WERI-Rb-1 (cell line): ENCODE results near the gene ACOT7.
"Not testable (repeated sequence)": the region's sequence is repeated elsewhere in the genome, so short reads cannot be mapped to it uniquely, and the experiment has no call there.

Experiments
- DNase-seq: peaks from one replicate; pipeline ENCODE4 v3.0.0-alpha.2; 2020
- H3K27ac ChIP-seq: fragments of 250-450 bp; sonication (Bioruptor Pico); 2 replicates; pipeline ENCODE4 v1.5.1; 2020; ENCODE audit warnings: mild to moderate bottlenecking, moderate library complexity
- H3K27me3 ChIP-seq: fragments of 250-450 bp; sonication (Bioruptor Pico); 2 replicates; pipeline ENCODE4 v1.5.1; 2021; ENCODE audit warnings: mild to moderate bottlenecking, low read depth, moderate library complexity; ENCODE audit not compliant: insufficient read depth, severe bottlenecking
- H3K36me3 ChIP-seq: fragments of 250-450 bp; sonication (Bioruptor Pico); 2 replicates; pipeline ENCODE4 v1.5.1; 2020; ENCODE audit warnings: mild to moderate bottlenecking, moderate library complexity
- H3K4me3 ChIP-seq: 2 replicates; pipeline ENCODE4 v1.5.1; 2011; ENCODE audit warnings: low read depth, mild to moderate bottlenecking, control low read depth, low read length
- H3K9me3 ChIP-seq: fragments of 250-450 bp; sonication (Bioruptor Pico); 2 replicates; pipeline ENCODE4 v1.5.1; 2021; ENCODE audit warnings: mild to moderate bottlenecking, moderate library complexity; ENCODE audit not compliant: severe bottlenecking
- CTCF ChIP-seq: IDR thresholded peaks from 2 replicates; pipeline ENCODE4 v1.5.1; 2011; ENCODE audit warnings: low read depth, mild to moderate bottlenecking, control low read depth, inconsistent platforms, low read length

Gene ACOT7

GRCh38 chr1:6370006-6370405, 23.6 kb downstream of the ACOT7 start:
- no peak overlapping the region for H3K27ac ChIP-seq
- TF ChIP-seq CTCF, result no peak
- DNase-seq, result no peak

GRCh38 chr1:6367381-6368012, 26.1 kb downstream of the ACOT7 start:
- H3K9me3 ChIP-seq, result no peaks in the 10 kb centered on the region
- DNase-seq, result no peak
- no peak overlapping the region for H3K4me3 ChIP-seq
- H3K27ac ChIP-seq, result no peak overlapping the region
- TF ChIP-seq CTCF, result no peak
- no peaks in the 10 kb centered on the region for H3K27me3 ChIP-seq
- peaks cover 8% of the 10 kb centered on the region for H3K36me3 ChIP-seq

More at GRCh38 chr1:6370006-6370405, 23.6 kb downstream of the ACOT7 start:
- H3K36me3 ChIP-seq, result peaks cover 5% of the 10 kb centered on the region; the same call in 1 of the 2 replicates
- H3K4me3 ChIP-seq, result no peak overlapping the region
- no peaks in the 10 kb centered on the region for H3K9me3 ChIP-seq
- H3K27me3 ChIP-seq, result no peaks in the 10 kb centered on the region

DNA sequence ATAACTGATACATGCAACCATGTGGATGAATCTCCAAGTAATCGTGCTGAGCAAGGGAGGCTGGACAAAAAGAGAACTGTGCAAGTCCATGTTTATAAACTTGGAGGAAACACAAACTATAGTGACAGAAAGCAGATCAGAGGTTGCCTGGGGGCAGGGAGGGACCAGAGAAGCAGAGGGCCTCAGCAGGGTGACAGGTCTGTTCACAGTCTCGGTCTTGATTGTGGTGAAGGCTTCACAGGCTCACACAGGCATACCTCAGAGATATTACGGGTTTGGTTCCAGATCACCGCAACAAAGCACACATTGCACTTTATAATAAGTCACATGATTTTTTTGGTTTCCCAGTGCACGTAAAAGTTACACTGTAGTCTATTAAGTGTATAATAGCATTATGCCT, 28.5 kb downstream of the ACOT7 start:
- H3K27ac ChIP-seq, result no peak overlapping the region
- no peaks in the 10 kb centered on the region for H3K9me3 ChIP-seq
- no peak for DNase-seq
- H3K4me3 ChIP-seq, result no peak overlapping the region
- no peak for TF ChIP-seq CTCF
- H3K36me3 ChIP-seq, result peaks cover 8% of the 10 kb centered on the region
- no peaks in the 10 kb centered on the region for H3K27me3 ChIP-seq

- TF ChIP-seq CTCF, result 0 out of 2 replicates have a peak, but pooled peaks have one; percentile 32
- H3K27ac ChIP-seq, H3K27me3 ChIP-seq, H3K36me3 ChIP-seq, H3K9me3 ChIP-seq, H3K4me3 ChIP-seq: not testable (repeated sequence)
- DNase-seq, result peak; percentile 74
Observed at GRCh38 chr1:6363085-6363884, 30.3 kb downstream of the ACOT7 start.

GRCh38 chr1:6361124-6361775, 32.3 kb downstream of the ACOT7 start:
- Histone ChIP-seq H3K4me3 (peak overlapping the region; percentile 4; the same call in 1 of the 2 replicates), H3K9me3 (no peaks in the 10 kb centered on the region), H3K36me3 (peaks cover 3% of the 10 kb centered on the region; the same call in 1 of the 2 replicates), H3K27me3 (no peaks in the 10 kb centered on the region), H3K27ac (peak overlapping the region; percentile 55)
- TF ChIP-seq CTCF, result no peak
- DNase-seq, result peak; percentile 50
